NCI-H1048 (cell line): ENCODE data around the gene EBLN1.
"Not testable (repeated sequence)": the region's sequence is repeated elsewhere in the genome, so short reads cannot be mapped to it uniquely, and the experiment has no call there.

Source experiments
- DNase-seq: peaks from one replicate; lab custom pipeline; 2025; lab: John Stamatoyannopoulos, UW

Gene EBLN1

GRCh38 chr10:22228167-22228938, 10.5 kb upstream of the EBLN1 start:
- DNase-seq, result no peak

GRCh38 chr10:22226599-22226998, 8.8 kb upstream of the EBLN1 start:
- DNase-seq, result no peak

GRCh38 chr10:22222236-22223190, 4.7 kb upstream of the EBLN1 start:
- DNase-seq, result no peak

GRCh38 chr10:22219308-22219707, 1.5 kb upstream of the EBLN1 start:
- DNase-seq, result no peak

- DNase-seq, result no peak
These were observed 633 bp upstream of the EBLN1 start for GRCh38 chr10:22218448-22218847.

- not testable (repeated sequence) for DNase-seq
These were observed 731 bp downstream of the EBLN1 start for GRCh38 chr10:22217084-22217483.

- DNase-seq, result no peak
These were observed 7.5 kb downstream of the EBLN1 start for GRCh38 chr10:22210267-22210666.

GRCh38 chr10:22193945-22194344, 23.9 kb downstream of the EBLN1 start:
- DNase-seq, result no peak

- no peak for DNase-seq
These were observed 32.2 kb downstream of the EBLN1 start for GRCh38 chr10:22185586-22185985.

- DNase-seq, result no peak
These were observed 33.9 kb downstream of the EBLN1 start for GRCh38 chr10:22183771-22184461.

- no peak for DNase-seq
These were observed 37.1 kb downstream of the EBLN1 start for GRCh38 chr10:22180724-22181123.

GRCh38 chr10:22174442-22174841, 43.4 kb downstream of the EBLN1 start:
- DNase-seq, result no peak

- no peak for DNase-seq
These were observed 46.7 kb downstream of the EBLN1 start for GRCh38 chr10:22171131-22171530.

GRCh38 chr10:22170582-22170981, 47.2 kb downstream of the EBLN1 start:
- no peak for DNase-seq

GRCh38 chr10:22159979-22160378, 57.8 kb downstream of the EBLN1 start:
- DNase-seq, result peak; percentile 32

- no peak for DNase-seq
These were observed 58.6 kb downstream of the EBLN1 start for GRCh38 chr10:22159180-22159579.
